Measurements from ENCODE around the gene BMX. TPM values are rescaled to one million over a fixed set of nuclear protein-coding genes. Genes with fewer than 3 reads are reported as not detected.

BMX gene
- total and polyA plus RNA-seq, 3 donors from 2014 or later, result 0.12 to 1.2 (median 0.55) TPM

DNA sequence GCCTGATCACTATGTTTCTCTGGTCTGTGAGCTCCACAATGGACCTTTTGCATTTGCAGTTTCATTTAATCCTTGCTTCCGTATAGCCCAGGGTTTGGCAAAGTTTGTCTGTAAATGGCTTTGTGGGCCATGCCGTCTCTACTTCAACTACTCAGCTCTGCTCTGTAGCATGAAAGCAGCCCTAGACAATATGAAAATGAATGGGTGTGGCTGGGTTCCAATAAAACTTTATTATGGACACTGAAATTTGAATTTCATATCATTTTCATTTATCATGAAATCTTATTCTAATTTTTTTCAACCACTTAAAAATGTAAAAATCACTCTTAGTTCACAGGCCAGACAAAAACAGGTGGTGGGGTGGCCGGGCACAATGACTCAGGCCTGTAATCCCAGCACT is 58.6 kb downstream of the BMX start:
- no peaks in the 10 kb centered on the region for H3K9me3 ChIP-seq
- no peaks in the 10 kb centered on the region for H3K4me1 ChIP-seq
- no peak overlapping the region for H3K27ac ChIP-seq
- no peaks in the 10 kb centered on the region for H3K27me3 ChIP-seq
- 91 to 95% methylated on average over 3 of the region's 3 CpGs for WGBS, 2 donors
- intact Hi-C loops (cut with DNase I; ENCODE audit: low total_unique reads), result no loop called here
- H3K36me3 ChIP-seq (ENCODE audit: low read depth, missing control alignments), result no peaks in the 10 kb centered on the region
- no peak overlapping the region for H3K4me3 ChIP-seq
- no peak for DNase-seq
- no peak for TF ChIP-seq POLR2A (IDR thresholded peaks at IDR 0.05)
- TF ChIP-seq, protein P1, sequence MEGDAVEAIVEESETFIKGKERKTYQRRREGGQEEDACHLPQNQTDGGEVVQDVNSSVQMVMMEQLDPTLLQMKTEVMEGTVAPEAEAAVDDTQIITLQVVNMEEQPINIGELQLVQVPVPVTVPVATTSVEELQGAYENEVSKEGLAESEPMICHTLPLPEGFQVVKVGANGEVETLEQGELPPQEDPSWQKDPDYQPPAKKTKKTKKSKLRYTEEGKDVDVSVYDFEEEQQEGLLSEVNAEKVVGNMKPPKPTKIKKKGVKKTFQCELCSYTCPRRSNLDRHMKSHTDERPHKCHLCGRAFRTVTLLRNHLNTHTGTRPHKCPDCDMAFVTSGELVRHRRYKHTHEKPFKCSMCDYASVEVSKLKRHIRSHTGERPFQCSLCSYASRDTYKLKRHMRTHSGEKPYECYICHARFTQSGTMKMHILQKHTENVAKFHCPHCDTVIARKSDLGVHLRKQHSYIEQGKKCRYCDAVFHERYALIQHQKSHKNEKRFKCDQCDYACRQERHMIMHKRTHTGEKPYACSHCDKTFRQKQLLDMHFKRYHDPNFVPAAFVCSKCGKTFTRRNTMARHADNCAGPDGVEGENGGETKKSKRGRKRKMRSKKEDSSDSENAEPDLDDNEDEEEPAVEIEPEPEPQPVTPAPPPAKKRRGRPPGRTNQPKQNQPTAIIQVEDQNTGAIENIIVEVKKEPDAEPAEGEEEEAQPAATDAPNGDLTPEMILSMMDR (IDR thresholded peaks at IDR 0.05), result no peak

DNA sequence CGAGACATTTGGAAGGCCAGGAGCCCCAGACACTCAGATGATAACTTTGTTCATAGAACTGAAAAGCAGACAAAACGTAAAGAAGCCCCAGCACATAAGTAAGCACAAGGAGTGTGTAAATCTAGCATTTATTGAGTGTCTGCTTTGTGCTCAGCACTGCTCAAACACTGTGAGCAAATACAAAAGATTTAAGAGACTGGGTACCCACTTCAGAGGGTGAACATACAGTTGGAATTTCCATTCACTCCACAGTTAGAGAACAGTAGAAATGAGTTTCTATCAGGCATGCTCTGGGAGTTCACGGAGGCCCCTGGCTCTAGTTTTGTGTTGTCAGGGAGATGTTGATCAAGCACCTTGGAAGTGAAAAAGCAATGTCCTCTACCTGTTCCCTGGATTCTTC is 60.3 kb downstream of the BMX start:
- Histone ChIP-seq H3K36me3 (ENCODE audit: low read depth, missing control alignments) (no peaks in the 10 kb centered on the region), H3K9me3 (no peaks in the 10 kb centered on the region), H3K27ac (no peak overlapping the region), H3K4me1 (no peaks in the 10 kb centered on the region), H3K27me3 (no peaks in the 10 kb centered on the region), H3K4me3 (no peak overlapping the region)
- 86 to 97% methylated on average over 3 of the region's 3 CpGs for WGBS, 2 donors
- intact Hi-C loops (cut with DNase I; ENCODE audit: low total_unique reads), result no loop called here
- TF ChIP-seq POLR2A (IDR thresholded peaks at IDR 0.05), result no peak
- TF ChIP-seq, protein P1 (IDR thresholded peaks at IDR 0.05), result no peak
- no peak for DNase-seq

DNA sequence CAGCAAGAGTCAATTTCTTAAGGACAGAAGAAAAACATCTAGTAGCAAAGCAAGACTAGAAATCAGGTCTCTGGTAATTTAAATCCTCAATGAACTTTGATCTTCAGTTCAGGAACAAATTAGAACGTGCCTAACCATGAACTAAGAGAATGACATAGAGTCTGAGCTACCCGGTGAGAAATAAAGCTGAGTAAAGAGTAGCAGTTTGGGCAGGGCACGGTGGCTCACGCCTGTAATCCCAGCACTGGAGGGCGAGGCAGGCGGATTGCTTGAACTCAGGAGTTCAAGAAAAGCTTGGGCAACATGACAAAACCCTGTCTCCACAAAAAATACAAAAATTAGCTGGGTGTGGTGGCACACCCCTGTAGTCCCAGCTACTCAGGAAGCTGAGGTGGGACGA is 62.4 kb downstream of the BMX start:
- Histone ChIP-seq H3K9me3 (no peaks in the 10 kb centered on the region), H3K4me1 (no peaks in the 10 kb centered on the region), H3K27me3 (no peaks in the 10 kb centered on the region), H3K36me3 (ENCODE audit: low read depth, missing control alignments) (no peaks in the 10 kb centered on the region), H3K4me3 (no peak overlapping the region), H3K27ac (no peak overlapping the region)
- DNase-seq, result no peak
- no peak for TF ChIP-seq POLR2A (IDR thresholded peaks at IDR 0.05)
- TF ChIP-seq, protein P1 (IDR thresholded peaks at IDR 0.05), result no peak
- 88 to 89% methylated on average over 7 of the region's 7 CpGs for WGBS, 2 donors
- intact Hi-C loops (cut with DNase I; ENCODE audit: low total_unique reads), result no loop called here

DNA sequence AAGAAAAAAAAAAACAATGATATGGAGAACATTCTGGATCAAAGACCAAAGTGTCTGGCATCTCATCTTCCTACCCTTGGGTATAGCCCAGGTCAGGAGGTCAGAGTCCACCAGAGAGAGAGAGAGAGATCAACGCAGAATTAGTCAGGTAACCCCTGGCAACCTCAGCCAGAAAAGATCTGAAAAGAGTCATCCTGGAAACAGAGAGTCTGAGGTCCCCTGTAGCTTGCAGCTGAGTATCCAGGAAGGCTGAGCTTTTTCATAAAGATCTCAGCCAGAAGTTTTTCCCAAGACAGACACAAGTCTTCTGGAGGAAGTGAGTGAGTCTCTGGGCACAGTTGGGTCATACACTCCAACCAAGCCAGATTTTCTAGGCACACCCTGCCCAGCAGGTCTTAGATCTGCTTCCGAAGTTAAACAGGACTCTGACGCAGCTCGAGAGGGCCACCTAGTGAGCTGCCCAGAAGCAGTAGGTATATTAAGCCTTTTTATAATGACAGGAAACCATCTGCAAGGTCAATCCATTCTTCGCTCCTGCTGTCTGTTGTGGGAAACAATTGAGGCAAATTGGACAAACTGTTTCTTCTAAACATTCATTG is 64.5 kb downstream of the BMX start:
- intact Hi-C loops (cut with DNase I; ENCODE audit: low total_unique reads), result no loop called here
- Histone ChIP-seq H3K27ac (no peak overlapping the region), H3K4me1 (no peaks in the 10 kb centered on the region), H3K36me3 (ENCODE audit: low read depth, missing control alignments) (no peaks in the 10 kb centered on the region), H3K9me3 (no peaks in the 10 kb centered on the region), H3K4me3 (no peak overlapping the region), H3K27me3 (no peaks in the 10 kb centered on the region)
- TF ChIP-seq, protein P1 (IDR thresholded peaks at IDR 0.05), result peak in 1 of 3 experiments; percentile 32
- TF ChIP-seq POLR2A (IDR thresholded peaks at IDR 0.05), result no peak
- DNase-seq, result peak; percentile 48
- 7 to 45% methylated on average over 2 to 5 of the region's 5 CpGs for WGBS, 2 donors

DNA sequence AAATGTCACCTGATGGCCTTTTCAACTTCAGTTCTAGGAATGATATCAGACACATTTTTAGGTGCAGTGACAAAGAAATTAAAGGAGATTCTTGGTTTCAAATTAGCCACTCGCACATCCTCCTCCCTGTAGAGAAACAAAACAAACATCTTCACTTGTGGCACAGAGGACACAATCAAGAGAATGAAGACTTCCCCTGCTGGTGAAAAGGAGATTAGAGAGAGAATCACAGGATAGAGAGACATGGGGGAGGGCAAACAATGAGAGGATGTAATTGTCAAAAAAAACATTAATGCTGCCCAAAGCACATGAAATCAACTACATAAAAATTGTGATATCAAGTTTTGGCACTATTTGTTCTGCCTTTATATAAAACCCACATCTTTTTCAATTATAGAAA is 65.6 kb downstream of the BMX start:
- Histone ChIP-seq H3K27me3 (no peaks in the 10 kb centered on the region), H3K27ac (no peak overlapping the region), H3K4me1 (no peaks in the 10 kb centered on the region), H3K9me3 (no peaks in the 10 kb centered on the region), H3K36me3 (ENCODE audit: low read depth, missing control alignments) (no peaks in the 10 kb centered on the region), H3K4me3 (no peak overlapping the region)
- no peak for DNase-seq
- intact Hi-C loops (cut with DNase I; ENCODE audit: low total_unique reads), result no loop called here
- 39 to 69% methylated on average over 1 of the region's 1 CpG for WGBS, 2 donors
- TF ChIP-seq, protein P1 (IDR thresholded peaks at IDR 0.05), result no peak
- no peak for TF ChIP-seq POLR2A (IDR thresholded peaks at IDR 0.05)
